ENCODE results near the gene SNORC. TPM values are rescaled to one million over a fixed set of nuclear protein-coding genes. Genes with fewer than 3 reads are reported as not detected.

SNORC gene
- total RNA-seq, 1 experiment from 2014 or later: 3.4 TPM

GRCh38 chr2:232890896-232891601, 21.0 kb downstream of the SNORC start:
- ChIA-PET POLR2A (no interaction called here), CTCF (interaction anchor here (0.6 to 2.2 kb wide), 13 partner anchors 10 to 552 kb away, joined by 3 to 12 read pairs (median 4); no protein-coding TSS in a partner anchor)
- H3K9me3 Mint-ChIP-seq: no peaks in the 10 kb centered on the region
- H3K27ac Mint-ChIP-seq: peak overlapping the region; percentile 37; the same call in 1 of the 2 replicates
- peaks cover 27% of the 10 kb centered on the region for H3K4me1 Mint-ChIP-seq
- peak overlapping the region; percentile 45 for H3K4me3 Mint-ChIP-seq
- DNase-seq (ENCODE audit: low spot score) (peak; percentile 77), ATAC-seq (peak; percentile 69)
- H3K27me3 Mint-ChIP-seq (ENCODE audit: low read depth): peaks cover 3% of the 10 kb centered on the region; the same call in 1 of the 2 replicates
- H3K36me3 Mint-ChIP-seq: no peaks in the 10 kb centered on the region
- no peak for TF ChIP-seq PRDM15 (CRISPR knock-in tag; IDR thresholded peaks at IDR 0.05)
- TF ChIP-seq, protein P1, sequence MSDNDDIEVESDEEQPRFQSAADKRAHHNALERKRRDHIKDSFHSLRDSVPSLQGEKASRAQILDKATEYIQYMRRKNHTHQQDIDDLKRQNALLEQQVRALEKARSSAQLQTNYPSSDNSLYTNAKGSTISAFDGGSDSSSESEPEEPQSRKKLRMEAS (CRISPR knock-in tag; IDR thresholded peaks at IDR 0.05): peak; percentile 78
- TF ChIP-seq GABPB1 (CRISPR knock-in tag; IDR thresholded peaks at IDR 0.05): no peak
- TF ChIP-seq ELF4 (CRISPR knock-in tag; IDR thresholded peaks at IDR 0.05; ENCODE audit: low read depth): no peak
- TF ChIP-seq ZNF425 (CRISPR knock-in tag; conservative IDR thresholded peaks at IDR 0.05): no peak
- TF ChIP-seq HMGA2 (CRISPR knock-in tag; IDR thresholded peaks at IDR 0.05): no peak
- TF ChIP-seq ZNF232 (CRISPR knock-in tag; IDR thresholded peaks at IDR 0.05): 0 out of 2 replicates have a peak, but pooled peaks have one; percentile 27
- TF ChIP-seq, protein P2, sequence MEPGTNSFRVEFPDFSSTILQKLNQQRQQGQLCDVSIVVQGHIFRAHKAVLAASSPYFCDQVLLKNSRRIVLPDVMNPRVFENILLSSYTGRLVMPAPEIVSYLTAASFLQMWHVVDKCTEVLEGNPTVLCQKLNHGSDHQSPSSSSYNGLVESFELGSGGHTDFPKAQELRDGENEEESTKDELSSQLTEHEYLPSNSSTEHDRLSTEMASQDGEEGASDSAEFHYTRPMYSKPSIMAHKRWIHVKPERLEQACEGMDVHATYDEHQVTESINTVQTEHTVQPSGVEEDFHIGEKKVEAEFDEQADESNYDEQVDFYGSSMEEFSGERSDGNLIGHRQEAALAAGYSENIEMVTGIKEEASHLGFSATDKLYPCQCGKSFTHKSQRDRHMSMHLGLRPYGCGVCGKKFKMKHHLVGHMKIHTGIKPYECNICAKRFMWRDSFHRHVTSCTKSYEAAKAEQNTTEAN (CRISPR knock-in tag; IDR thresholded peaks at IDR 0.05): no peak
- TF ChIP-seq, protein P3, sequence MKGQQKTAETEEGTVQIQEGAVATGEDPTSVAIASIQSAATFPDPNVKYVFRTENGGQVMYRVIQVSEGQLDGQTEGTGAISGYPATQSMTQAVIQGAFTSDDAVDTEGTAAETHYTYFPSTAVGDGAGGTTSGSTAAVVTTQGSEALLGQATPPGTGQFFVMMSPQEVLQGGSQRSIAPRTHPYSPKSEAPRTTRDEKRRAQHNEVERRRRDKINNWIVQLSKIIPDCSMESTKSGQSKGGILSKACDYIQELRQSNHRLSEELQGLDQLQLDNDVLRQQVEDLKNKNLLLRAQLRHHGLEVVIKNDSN (CRISPR knock-in tag; IDR thresholded peaks at IDR 0.05): peak; percentile 94
- TF ChIP-seq ETV6 (CRISPR knock-in tag; IDR thresholded peaks at IDR 0.05): peak; percentile 59; the same call in 1 of the 2 replicates
- no peak for TF ChIP-seq ZNF219 (CRISPR knock-in tag; IDR thresholded peaks at IDR 0.05; ENCODE audit: borderline replicate concordance)
- no peak for TF ChIP-seq OVOL2 (CRISPR knock-in tag; IDR thresholded peaks at IDR 0.05; ENCODE audit: borderline replicate concordance)
- TF ChIP-seq, protein P4, sequence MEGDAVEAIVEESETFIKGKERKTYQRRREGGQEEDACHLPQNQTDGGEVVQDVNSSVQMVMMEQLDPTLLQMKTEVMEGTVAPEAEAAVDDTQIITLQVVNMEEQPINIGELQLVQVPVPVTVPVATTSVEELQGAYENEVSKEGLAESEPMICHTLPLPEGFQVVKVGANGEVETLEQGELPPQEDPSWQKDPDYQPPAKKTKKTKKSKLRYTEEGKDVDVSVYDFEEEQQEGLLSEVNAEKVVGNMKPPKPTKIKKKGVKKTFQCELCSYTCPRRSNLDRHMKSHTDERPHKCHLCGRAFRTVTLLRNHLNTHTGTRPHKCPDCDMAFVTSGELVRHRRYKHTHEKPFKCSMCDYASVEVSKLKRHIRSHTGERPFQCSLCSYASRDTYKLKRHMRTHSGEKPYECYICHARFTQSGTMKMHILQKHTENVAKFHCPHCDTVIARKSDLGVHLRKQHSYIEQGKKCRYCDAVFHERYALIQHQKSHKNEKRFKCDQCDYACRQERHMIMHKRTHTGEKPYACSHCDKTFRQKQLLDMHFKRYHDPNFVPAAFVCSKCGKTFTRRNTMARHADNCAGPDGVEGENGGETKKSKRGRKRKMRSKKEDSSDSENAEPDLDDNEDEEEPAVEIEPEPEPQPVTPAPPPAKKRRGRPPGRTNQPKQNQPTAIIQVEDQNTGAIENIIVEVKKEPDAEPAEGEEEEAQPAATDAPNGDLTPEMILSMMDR (IDR thresholded peaks at IDR 0.05): no peak
- TF ChIP-seq SP1 (CRISPR knock-in tag; conservative IDR thresholded peaks at IDR 0.05): peak; percentile 46; the same call in 1 of the 2 replicates
- TF ChIP-seq FOXP4 (CRISPR knock-in tag; IDR thresholded peaks at IDR 0.05): peak; percentile 44; the same call in 1 of the 2 replicates
- no peak for TF ChIP-seq RELA (CRISPR knock-in tag; IDR thresholded peaks at IDR 0.05; ENCODE audit: borderline replicate concordance)
- no peak for TF ChIP-seq FOXJ3 (CRISPR knock-in tag; IDR thresholded peaks at IDR 0.05; ENCODE audit: borderline replicate concordance)
- TF ChIP-seq CREB1 (CRISPR knock-in tag; IDR thresholded peaks at IDR 0.05): no peak
- TF ChIP-seq NFATC4 (CRISPR knock-in tag; IDR thresholded peaks at IDR 0.05): no peak
- no peak for TF ChIP-seq TEAD4 (CRISPR knock-in tag; IDR thresholded peaks at IDR 0.05)
- no peak for TF ChIP-seq ZSCAN18 (CRISPR knock-in tag; IDR thresholded peaks at IDR 0.05)
- no peak for TF ChIP-seq ZNF423 (CRISPR knock-in tag; IDR thresholded peaks at IDR 0.05)
- no peak for TF ChIP-seq GTF2I (CRISPR knock-in tag; conservative IDR thresholded peaks at IDR 0.05)
- no peak for TF ChIP-seq EMX1 (CRISPR knock-in tag; IDR thresholded peaks at IDR 0.05)
- no peak for TF ChIP-seq NFYB (CRISPR knock-in tag; conservative IDR thresholded peaks at IDR 0.05; ENCODE audit: low read depth)
